ENCODE measurements around the gene MMP28. TPM values are rescaled to one million over a fixed set of nuclear protein-coding genes. Genes with fewer than 3 reads are reported as not detected.

MMP28 gene
- total RNA-seq, 6 experiments from 2014 or later, result 0.22 to 0.28 (median 0.25) TPM; not detected in 3

DNA sequence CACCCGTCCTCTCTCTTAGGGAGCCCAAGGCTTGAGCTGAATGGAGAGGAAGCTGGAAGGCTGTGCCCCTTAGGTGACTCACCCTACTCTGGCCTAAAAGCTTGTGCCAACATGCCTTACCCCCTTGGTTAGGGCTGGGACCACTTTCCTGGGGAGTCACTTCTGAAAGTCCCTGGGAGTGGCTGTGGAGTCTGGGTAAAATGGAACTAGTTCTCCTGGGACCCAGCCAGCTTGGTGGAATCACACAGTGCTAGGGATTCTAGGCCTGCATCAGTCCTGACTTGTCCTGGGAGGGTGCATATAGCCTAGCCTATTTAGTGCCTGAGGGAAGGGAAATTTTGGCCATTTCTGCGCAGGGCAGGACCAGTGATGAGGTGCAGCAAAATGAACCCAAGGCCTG, 10.5 kb downstream of the MMP28 start:
- ATAC-seq (no peak), DNase-seq (no peak)
- Histone ChIP-seq H3K36me3 (no peaks in the 10 kb centered on the region), H3K4me3 (no peak overlapping the region), H3K27ac (no peak overlapping the region), H3K4me1 (peaks cover 0 to 13% (median 5%) of the 10 kb centered on the region in 4 donors), H3K9me3 (no peaks in the 10 kb centered on the region), H3K27me3 (no peaks in the 10 kb centered on the region)
- 88% methylated on average over 2 of the region's 2 CpGs for WGBS (ENCODE audit: insufficient coverage, low coverage, low lambda C conversion rate, missing lambda C conversion rate)
- no peak for TF ChIP-seq POLR2A (IDR thresholded peaks at IDR 0.05)
- TF ChIP-seq, protein P1, sequence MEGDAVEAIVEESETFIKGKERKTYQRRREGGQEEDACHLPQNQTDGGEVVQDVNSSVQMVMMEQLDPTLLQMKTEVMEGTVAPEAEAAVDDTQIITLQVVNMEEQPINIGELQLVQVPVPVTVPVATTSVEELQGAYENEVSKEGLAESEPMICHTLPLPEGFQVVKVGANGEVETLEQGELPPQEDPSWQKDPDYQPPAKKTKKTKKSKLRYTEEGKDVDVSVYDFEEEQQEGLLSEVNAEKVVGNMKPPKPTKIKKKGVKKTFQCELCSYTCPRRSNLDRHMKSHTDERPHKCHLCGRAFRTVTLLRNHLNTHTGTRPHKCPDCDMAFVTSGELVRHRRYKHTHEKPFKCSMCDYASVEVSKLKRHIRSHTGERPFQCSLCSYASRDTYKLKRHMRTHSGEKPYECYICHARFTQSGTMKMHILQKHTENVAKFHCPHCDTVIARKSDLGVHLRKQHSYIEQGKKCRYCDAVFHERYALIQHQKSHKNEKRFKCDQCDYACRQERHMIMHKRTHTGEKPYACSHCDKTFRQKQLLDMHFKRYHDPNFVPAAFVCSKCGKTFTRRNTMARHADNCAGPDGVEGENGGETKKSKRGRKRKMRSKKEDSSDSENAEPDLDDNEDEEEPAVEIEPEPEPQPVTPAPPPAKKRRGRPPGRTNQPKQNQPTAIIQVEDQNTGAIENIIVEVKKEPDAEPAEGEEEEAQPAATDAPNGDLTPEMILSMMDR (IDR thresholded peaks at IDR 0.05), result no peak
- intact Hi-C loops (cut with DNase I), result no loop called here

DNA sequence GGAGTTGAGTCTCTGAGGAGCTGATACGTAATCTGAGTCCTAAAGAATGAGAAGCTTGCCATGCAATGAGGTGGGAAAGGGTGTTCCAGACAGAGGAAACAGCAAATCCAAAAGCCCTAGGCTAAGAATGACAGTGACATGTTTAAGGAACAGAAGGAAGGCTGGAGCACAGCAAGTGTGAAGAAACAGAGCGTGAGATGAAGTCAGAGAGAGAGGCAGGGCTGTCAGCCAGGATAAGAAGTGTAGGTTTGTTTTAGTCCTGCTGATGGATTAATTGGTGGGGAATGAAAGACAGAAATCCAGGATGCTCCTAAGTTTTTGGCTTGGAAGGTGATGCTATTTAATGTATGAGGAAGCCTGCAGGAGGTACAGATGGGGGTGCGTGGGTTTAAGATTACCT, 14.5 kb downstream of the MMP28 start:
- no peak for TF ChIP-seq POLR2A (IDR thresholded peaks at IDR 0.05)
- Histone ChIP-seq H3K9me3 (no peaks in the 10 kb centered on the region), H3K27me3 (no peaks in the 10 kb centered on the region), H3K4me1 (peaks cover 0 to 25% (median 11%) of the 10 kb centered on the region in 4 donors), H3K4me3 (no peak overlapping the region), H3K27ac (no peak overlapping the region), H3K36me3 (no peaks in the 10 kb centered on the region)
- ATAC-seq, result no peak
- WGBS (ENCODE audit: insufficient coverage, low coverage, low lambda C conversion rate, missing lambda C conversion rate), result 81% methylated on average over 3 of the region's 3 CpGs
- intact Hi-C loops (cut with DNase I), result no loop called here
- no peak for DNase-seq

DNA sequence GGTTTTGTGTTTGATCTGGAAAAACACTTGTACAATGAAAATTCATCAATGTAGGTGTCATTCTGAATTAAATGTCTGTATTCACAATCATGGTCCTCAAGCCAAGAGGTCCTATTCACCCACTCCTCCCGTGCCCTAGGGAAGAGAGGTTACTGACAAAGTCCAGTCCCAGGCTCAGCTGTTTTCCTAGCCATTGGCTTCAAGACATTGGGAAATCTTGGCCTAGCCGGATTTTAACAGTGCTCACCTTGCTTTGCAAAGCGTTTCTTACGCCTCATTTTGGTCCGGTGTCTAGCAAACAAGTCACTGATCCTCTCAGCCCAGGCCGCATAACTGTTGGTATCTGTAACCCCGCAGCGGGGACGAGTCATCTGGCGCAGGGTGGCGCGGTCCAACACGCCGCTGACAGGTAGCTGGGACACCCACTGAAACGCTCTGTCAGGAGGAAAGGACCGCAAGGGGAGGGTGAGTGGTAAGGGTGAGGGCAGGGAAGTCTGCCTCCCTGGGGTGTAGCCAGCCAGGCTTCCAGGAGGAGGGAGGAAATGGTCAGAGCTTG, 16.7 kb downstream of the MMP28 start:
- no peak overlapping the region for H3K4me3 ChIP-seq
- DNase-seq, result no peak
- TF ChIP-seq, protein P1 (IDR thresholded peaks at IDR 0.05), result no peak
- TF ChIP-seq POLR2A (IDR thresholded peaks at IDR 0.05), result no peak
- no peak overlapping the region for H3K27ac ChIP-seq
- H3K36me3 ChIP-seq, result no peaks in the 10 kb centered on the region
- H3K9me3 ChIP-seq, result no peaks in the 10 kb centered on the region
- H3K27me3 ChIP-seq, result no peaks in the 10 kb centered on the region
- WGBS (ENCODE audit: insufficient coverage, low coverage, low lambda C conversion rate, missing lambda C conversion rate), result 82% methylated on average over 13 of the region's 16 CpGs
- ATAC-seq, result no peak
- intact Hi-C loops (cut with DNase I), result no loop called here
- H3K4me1 ChIP-seq, result peaks cover 0 to 18% (median 9%) of the 10 kb centered on the region in 4 donors

DNA sequence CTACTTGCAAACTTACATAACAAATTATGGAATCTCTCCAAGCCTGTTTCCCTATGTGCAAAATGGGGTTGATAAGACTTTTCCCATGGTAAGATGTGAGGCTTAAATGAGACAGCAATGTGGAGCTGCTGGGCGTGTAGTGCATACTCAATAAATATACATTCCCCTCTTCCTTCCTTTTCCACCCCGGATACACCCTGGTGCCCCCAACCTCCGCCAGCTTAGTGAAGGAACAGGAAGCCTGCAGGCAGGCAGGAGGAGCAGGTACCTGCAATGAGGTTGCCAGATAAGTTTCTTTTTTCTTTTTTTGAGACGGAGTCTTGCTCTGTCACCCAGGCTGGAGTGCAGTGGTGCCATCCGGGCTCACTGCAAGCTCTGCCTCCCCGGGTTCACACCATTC, 19.9 kb downstream of the MMP28 start:
- Histone ChIP-seq H3K4me1 (peaks cover 0 to 11% (median 5%) of the 10 kb centered on the region in 4 donors), H3K27me3 (no peaks in the 10 kb centered on the region), H3K27ac (no peak overlapping the region), H3K9me3 (no peaks in the 10 kb centered on the region), H3K4me3 (no peak overlapping the region), H3K36me3 (no peaks in the 10 kb centered on the region)
- ATAC-seq (no peak), DNase-seq (no peak)
- TF ChIP-seq, protein P1 (IDR thresholded peaks at IDR 0.05), result no peak
- no peak for TF ChIP-seq POLR2A (IDR thresholded peaks at IDR 0.05)
- intact Hi-C loops (cut with DNase I), result no loop called here
- WGBS (ENCODE audit: insufficient coverage, low coverage, low lambda C conversion rate, missing lambda C conversion rate), result 67% methylated on average over 6 of the region's 6 CpGs

DNA sequence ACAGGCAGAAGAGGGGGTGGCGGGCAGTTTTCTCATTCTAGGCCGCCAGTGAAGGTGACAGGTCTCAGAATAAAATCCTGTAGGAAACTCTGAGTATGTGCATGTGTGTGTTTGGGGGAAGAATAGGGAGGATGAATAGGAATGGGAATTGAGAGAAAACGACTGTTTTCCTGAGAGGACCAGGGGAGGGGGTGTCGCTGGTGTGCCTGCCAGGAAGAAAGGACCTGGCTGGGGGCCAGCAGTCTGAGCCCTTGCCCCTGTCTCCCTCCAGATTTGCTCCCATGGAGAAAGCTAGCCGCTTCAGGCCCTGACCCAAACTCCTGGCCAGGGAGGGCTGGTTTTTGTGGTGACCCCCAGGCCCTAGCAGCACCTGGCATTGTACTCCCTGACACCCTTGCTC, 20.4 kb downstream of the MMP28 start:
- 67% methylated on average over 4 of the region's 5 CpGs for WGBS (ENCODE audit: insufficient coverage, low coverage, low lambda C conversion rate, missing lambda C conversion rate)
- intact Hi-C loops (cut with DNase I), result no loop called here
- H3K4me1 ChIP-seq, result peaks cover 0 to 11% (median 5%) of the 10 kb centered on the region in 4 donors
- H3K36me3 ChIP-seq, result no peaks in the 10 kb centered on the region
- no peak for ATAC-seq
- no peaks in the 10 kb centered on the region for H3K9me3 ChIP-seq
- no peak for DNase-seq
- H3K27ac ChIP-seq, result no peak overlapping the region
- no peaks in the 10 kb centered on the region for H3K27me3 ChIP-seq
- TF ChIP-seq, protein P1 (IDR thresholded peaks at IDR 0.05), result no peak
- TF ChIP-seq POLR2A (IDR thresholded peaks at IDR 0.05), result no peak
- no peak overlapping the region for H3K4me3 ChIP-seq
